Measurements from ENCODE around the gene DDX42.

GRCh38 chr17:63751806-63752205, 22.2 kb upstream of the DDX42 start:
- TF ChIP-seq CTCF (IDR thresholded peaks at IDR 0.05) (no peak), NR2C2 (CRISPR knock-in tag; IDR thresholded peaks at IDR 0.05) (no peak), ZNF121 (CRISPR knock-in tag; IDR thresholded peaks at IDR 0.05) (no peak), ATF1 (CRISPR knock-in tag; IDR thresholded peaks at IDR 0.05) (no peak), ETV6 (CRISPR knock-in tag; IDR thresholded peaks at IDR 0.05) (no peak), ZNF671 (CRISPR knock-in tag; IDR thresholded peaks at IDR 0.05) (no peak), CBFB (CRISPR knock-in tag; IDR thresholded peaks at IDR 0.05; ENCODE audit: low read depth) (no peak), AFF4 (CRISPR knock-in tag; IDR thresholded peaks at IDR 0.05; ENCODE audit: borderline replicate concordance) (no peak), GABPB1 (CRISPR knock-in tag; IDR thresholded peaks at IDR 0.05) (no peak), FOXJ3 (CRISPR knock-in tag; IDR thresholded peaks at IDR 0.05; ENCODE audit: borderline replicate concordance) (no peak), ZNF263 (CRISPR knock-in tag; IDR thresholded peaks at IDR 0.05; ENCODE audit: low read depth) (no peak)

All from WTC11 (cell line).